HCT116 (cell line): ENCODE results near the gene EML2. TPM values are rescaled to one million over a fixed set of nuclear protein-coding genes. Genes with fewer than 3 reads are reported as not detected.

Source experiments
- ATAC-seq: fragments of 200-7000 bp; cut with Tn5 transposase; 2 replicates; pipeline ENCODE4 v1.9.1; 2020; ENCODE audit warnings: mild to moderate bottlenecking, moderate library complexity
- BruUV-seq: library from RNA; stranded (reverse); fragments of 400-500 nt; replicated peaks from 2 replicates; lab custom pipeline; 2021; lab: Mats Ljungman, UMichigan
- CTCF ChIA-PET: fragments of 300-600 bp; sonication (Branson Sonifier 250); formaldehyde crosslinking; loops from one replicate; lab custom pipeline; 2021; ENCODE audit warnings: antibody characterized with exemption; lab: Charles Lee
- POLR2A ChIA-PET: fragments of 300-600, 350-600 bp; sonication (Branson Sonifier 250); formaldehyde crosslinking; loops from one replicate; lab custom pipeline; 2021; ENCODE audit warnings: antibody characterized with exemption; lab: Charles Lee
- RAD21 ChIA-PET, 2 experiments: fragments of 300-600 bp; sonication (Branson Sonifier 250); formaldehyde crosslinking; loops; one replicate each; lab custom pipeline; 2023; ENCODE audit warnings: low total read pairs in 2 of 2; ENCODE audit not compliant: uncharacterized antibody in 2 of 2, unreplicated experiment in 2 of 2, low non-redundant PET in 1 of 2; lab: Charles Lee
- DNase-seq: peaks from one replicate; pipeline ENCODE4 v3.0.0-alpha.2; 2010; ENCODE audit warnings: low read depth, low spot score
- H2AFZ ChIP-seq: fragments of 200-600 bp; shearing (Covaris generic), sonication (generic); 2 replicates; pipeline ENCODE4 v1.6.1; 2017; ENCODE audit warnings: low read depth, mixed run types, mixed read lengths, antibody characterized with exemption, low read length; ENCODE audit not compliant: poor library complexity, severe bottlenecking
- H3K27ac ChIP-seq: 2 replicates; pipeline ENCODE4 v1.5.1; 2012; ENCODE audit warnings: low read depth, low read length
- H3K27me3 ChIP-seq: fragments of 200-600 bp; sonication (generic); 2 replicates; pipeline ENCODE4 v1.6.1; 2016; ENCODE audit warnings: mixed run types, low read length, mixed read lengths; ENCODE audit not compliant: insufficient read depth
- H3K36me3 ChIP-seq, 2 experiments: fragments of 200-500 bp in 1 of 2; fragments of 200-600 bp in 1 of 2; sonication (Bioruptor generic) in 1 of 2; sonication (generic) in 1 of 2; 2 replicates each; pipeline versions ENCODE4 v1.5.1 to v1.6.1; 2014 to 2016; ENCODE audit warnings: low read length in 2 of 2, inconsistent platforms in 1 of 2, mixed read lengths in 1 of 2, mixed run types in 1 of 2; ENCODE audit not compliant: insufficient read depth in 2 of 2, control insufficient read depth in 1 of 2
- H3K4me1 ChIP-seq, 2 experiments: fragments of 200-600 bp in 1 of 2; sonication (generic) in 1 of 2; 2 replicates each; pipeline versions ENCODE4 v1.5.1 to v1.6.1; 2012 to 2017; ENCODE audit warnings: low read length in 2 of 2, inconsistent platforms in 1 of 2, mild to moderate bottlenecking in 1 of 2, mixed read lengths in 1 of 2, mixed run types in 1 of 2, moderate library complexity in 1 of 2; ENCODE audit not compliant: insufficient read depth in 2 of 2, control insufficient read depth in 1 of 2
- H3K4me2 ChIP-seq: fragments of 200-600 bp; sonication (generic); 2 replicates; pipeline ENCODE4 v1.6.1; 2017; ENCODE audit warnings: mixed run types, low read length, mixed read lengths
- H3K4me3 ChIP-seq, 2 experiments: fragments of 200-600 bp in 1 of 2; sonication (generic) in 1 of 2; replicated peaks in 1 of 2; 2 replicates each; pipeline ENCODE4 v1.5.1; 2011 to 2016; ENCODE audit warnings: low read length in 2 of 2, control low read depth in 1 of 2, low read depth in 1 of 2, mild to moderate bottlenecking in 1 of 2, mixed read lengths in 1 of 2, mixed run types in 1 of 2
- H3K79me2 ChIP-seq: fragments of 200-600 bp; sonication (generic); 2 replicates; pipeline ENCODE4 v1.6.1; 2017; ENCODE audit warnings: mild to moderate bottlenecking, mixed run types, low read length, moderate library complexity, mixed read lengths; ENCODE audit not compliant: insufficient read depth
- H3K9ac ChIP-seq: fragments of 200-600 bp; sonication (generic); 2 replicates; pipeline ENCODE4 v1.6.1; 2016; ENCODE audit warnings: low read length, mixed read lengths
- H3K9me2 ChIP-seq: fragments of 200-600 bp; sonication (generic), shearing (Covaris generic); 2 replicates; pipeline ENCODE4 v1.6.1; 2017; ENCODE audit warnings: mixed run types, mild to moderate bottlenecking, moderate library complexity; ENCODE audit not compliant: insufficient read depth
- H3K9me3 ChIP-seq, 2 experiments: fragments of 200-500 bp in 1 of 2; fragments of 200-600 bp in 1 of 2; sonication (Bioruptor generic) in 1 of 2; sonication (generic) in 1 of 2; 2 replicates each; pipeline ENCODE4 v1.6.1; 2014 to 2017; ENCODE audit warnings: low read length in 2 of 2, mixed read lengths in 2 of 2, inconsistent platforms in 1 of 2, low read depth in 1 of 2, mild to moderate bottlenecking in 1 of 2, mixed run types in 1 of 2, moderate library complexity in 1 of 2; ENCODE audit not compliant: control insufficient read depth in 1 of 2, insufficient read depth in 1 of 2
- H4K20me1 ChIP-seq: fragments of 200-600 bp; sonication (generic), shearing (Covaris generic); 2 replicates; pipeline ENCODE4 v1.6.1; 2017; ENCODE audit warnings: mixed run types, mild to moderate bottlenecking, moderate library complexity; ENCODE audit not compliant: insufficient read depth
- EZH2phosphoT487 ChIP-seq: fragments of 200-600 bp; IDR thresholded peaks from 2 replicates; pipeline ENCODE4 v1.6.1; 2018; ENCODE audit warnings: antibody characterized with exemption, borderline replicate concordance
- POLR2AphosphoS5 ChIP-seq: IDR thresholded peaks from 2 replicates; pipeline ENCODE4 v1.6.1; 2011; ENCODE audit warnings: mild to moderate bottlenecking, low read depth, low read length, moderate library complexity
- RAD21 ChIP-seq: IDR thresholded peaks from 2 replicates; pipeline ENCODE4 v1.6.1; 2012; ENCODE audit warnings: low read depth, mild to moderate bottlenecking
- SP1 ChIP-seq: IDR thresholded peaks from 2 replicates; pipeline ENCODE4 v1.6.1; 2012; ENCODE audit warnings: low read depth
- TCF7L2 ChIP-seq: IDR thresholded peaks from 2 replicates; pipeline ENCODE4 v1.7.0; 2011; ENCODE audit warnings: borderline replicate concordance, inconsistent platforms; ENCODE audit not compliant: insufficient read depth, insufficient read length; ENCODE audit errors: extremely low read depth
- YY1 ChIP-seq: IDR thresholded peaks from 2 replicates; pipeline ENCODE4 v1.6.1; 2011; ENCODE audit warnings: low read length, low read depth, moderate library complexity, mild to moderate bottlenecking; ENCODE audit not compliant: insufficient replicate concordance; ENCODE audit errors: extremely low read depth
- intact Hi-C: fragments of 100-400 bp; cut with micrococcal nuclease; formaldehyde crosslinking; loops from 2 replicates; pipeline ENCODE4 v1.10.0; 2022
- total RNA-seq: library from RNA; stranded (reverse); gene quantifications from one replicate; pipeline ENCODE4 v1.2.1, GENCODE V29; 2021; ENCODE audit not compliant: unreplicated experiment
- TF ChIP-seq, protein P1 (sequence below): IDR thresholded peaks from 2 replicates; pipeline ENCODE4 v1.6.1; 2012; ENCODE audit warnings: low read depth
- TF ChIP-seq, protein P2 (sequence below), 3 experiments: fragments of 200-600 bp in 1 of 3; sonication (generic) in 1 of 3; IDR thresholded peaks in 2 of 3; conservative IDR thresholded peaks in 1 of 3; 2 replicates each; pipeline ENCODE4 v1.5.1; 2012 to 2017; ENCODE audit warnings: low read depth in 2 of 3, low read length in 2 of 3, antibody characterized with exemption in 1 of 3, borderline replicate concordance in 1 of 3, control low read depth in 1 of 3, mild to moderate bottlenecking in 1 of 3, mixed read lengths in 1 of 3, mixed run types in 1 of 3, moderate library complexity in 1 of 3; ENCODE audit not compliant: insufficient read depth in 1 of 3

The EML2 gene
- total RNA-seq, 1 experiment from 2014 or later: 131 TPM

DNA sequence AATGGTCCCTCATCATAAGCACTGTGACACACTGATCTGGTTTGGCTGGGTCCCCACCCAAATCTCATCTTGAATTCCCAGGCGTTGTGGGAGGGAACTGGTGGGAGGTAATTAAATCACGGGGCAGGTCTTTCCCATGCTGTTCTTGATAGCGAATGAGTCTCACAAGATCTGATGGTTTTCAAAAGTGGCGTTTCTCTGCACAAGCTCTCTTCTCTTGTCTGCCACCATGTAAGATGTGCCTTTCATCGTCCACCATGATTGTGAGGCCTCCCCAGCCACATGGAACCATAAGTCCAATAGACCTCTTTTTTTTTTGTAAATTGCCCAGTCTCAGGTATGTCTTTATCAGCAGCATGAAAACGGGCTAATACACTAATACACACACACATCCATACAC, 30.2 kb downstream of the EML2 start (continued):
- no peak for TF ChIP-seq EZH2phosphoT487
- TF ChIP-seq, all 23 proteins: peak for 0

DNA sequence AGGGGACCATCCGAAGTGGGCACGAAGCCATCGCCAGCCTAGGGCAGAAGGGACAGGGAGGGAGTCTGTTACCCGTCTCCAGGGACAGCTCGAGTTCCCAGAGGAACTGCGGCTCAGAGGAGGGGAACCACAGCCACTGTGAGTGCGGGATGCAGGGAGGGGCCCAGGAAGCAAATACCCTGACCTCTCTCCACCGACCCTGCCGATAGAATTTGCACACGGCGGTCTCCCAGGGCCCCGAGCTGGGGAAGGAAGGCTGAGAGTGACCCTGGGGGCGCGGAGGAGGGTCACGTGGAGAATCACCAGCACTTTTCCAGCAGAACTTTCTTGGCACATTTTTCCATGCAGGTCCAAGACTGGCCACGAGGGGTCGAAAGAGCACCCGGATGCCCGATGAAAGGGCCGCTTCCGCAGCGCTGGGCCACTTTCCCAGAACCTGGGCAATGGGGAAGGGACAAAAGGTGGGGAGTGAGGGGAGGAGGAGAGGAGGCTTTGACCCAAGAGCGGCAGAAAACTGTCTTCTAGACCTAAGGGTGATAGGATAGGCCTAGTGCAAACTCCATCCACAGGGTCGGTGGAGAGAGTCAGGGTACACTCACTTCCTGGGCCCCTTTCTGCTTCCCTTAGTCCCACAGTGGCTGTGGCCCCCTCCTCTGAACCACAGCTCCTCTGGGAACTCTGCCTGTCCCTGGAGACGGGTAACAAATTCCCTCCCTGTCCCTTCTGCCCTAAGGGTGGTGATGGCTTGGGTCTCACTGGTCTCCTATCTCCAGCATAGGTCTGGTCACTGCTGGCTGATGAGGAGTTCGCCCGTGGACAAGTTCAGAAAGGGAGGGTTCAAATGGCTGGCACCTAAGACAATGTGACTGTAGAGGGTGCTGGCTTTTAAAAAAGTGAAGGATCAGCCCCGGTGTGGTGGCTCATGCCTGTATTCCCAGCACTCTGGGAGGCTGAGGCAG, 31.8 kb downstream of the EML2 start:
- DNase-seq (no peak), ATAC-seq (peak; percentile 80)
- peak overlapping the region; percentile 72 for H3K27ac ChIP-seq
- peaks cover 12 to 13% of the 10 kb centered on the region in 2 experiments for H3K4me1 ChIP-seq
- no peaks in the 10 kb centered on the region for H3K9me3 ChIP-seq
- H3K79me2 ChIP-seq: no peaks in the 10 kb centered on the region
- ChIA-PET RAD21 (interaction anchor here in 1 of 2 experiments (1.0 kb wide), 1 partner anchor 35 kb away, joined by 4 read pairs; no protein-coding TSS in a partner anchor), CTCF (interaction anchor here (1.0 to 1.6 kb wide), 3 partner anchors 16 to 63 kb away, joined by 3 to 10 read pairs (median 3); no protein-coding TSS in a partner anchor), POLR2A (interaction anchor here (1.0 kb wide), 1 partner anchor 34 kb away, joined by 5 read pairs; no protein-coding TSS in a partner anchor)
- intact Hi-C loops: loop anchor here (5.0 kb wide), 1 partner anchor 35 kb away; no protein-coding TSS in a partner anchor
- H3K4me3 ChIP-seq: peak overlapping the region in 1 of 2 experiments; percentile 17; a peak in 1 of 4 replicates
- peak overlapping the region; percentile 63 for H3K4me2 ChIP-seq
- BruUV-seq: no TSS peak
- TF ChIP-seq RAD21 (peak; percentile 84), SP1 (no peak), TCF7L2 (peak; percentile 96), YY1 (peak; percentile 43), POLR2AphosphoS5 (peak; percentile 48; the same call in 1 of the 2 replicates)
- TF ChIP-seq, protein P1, sequence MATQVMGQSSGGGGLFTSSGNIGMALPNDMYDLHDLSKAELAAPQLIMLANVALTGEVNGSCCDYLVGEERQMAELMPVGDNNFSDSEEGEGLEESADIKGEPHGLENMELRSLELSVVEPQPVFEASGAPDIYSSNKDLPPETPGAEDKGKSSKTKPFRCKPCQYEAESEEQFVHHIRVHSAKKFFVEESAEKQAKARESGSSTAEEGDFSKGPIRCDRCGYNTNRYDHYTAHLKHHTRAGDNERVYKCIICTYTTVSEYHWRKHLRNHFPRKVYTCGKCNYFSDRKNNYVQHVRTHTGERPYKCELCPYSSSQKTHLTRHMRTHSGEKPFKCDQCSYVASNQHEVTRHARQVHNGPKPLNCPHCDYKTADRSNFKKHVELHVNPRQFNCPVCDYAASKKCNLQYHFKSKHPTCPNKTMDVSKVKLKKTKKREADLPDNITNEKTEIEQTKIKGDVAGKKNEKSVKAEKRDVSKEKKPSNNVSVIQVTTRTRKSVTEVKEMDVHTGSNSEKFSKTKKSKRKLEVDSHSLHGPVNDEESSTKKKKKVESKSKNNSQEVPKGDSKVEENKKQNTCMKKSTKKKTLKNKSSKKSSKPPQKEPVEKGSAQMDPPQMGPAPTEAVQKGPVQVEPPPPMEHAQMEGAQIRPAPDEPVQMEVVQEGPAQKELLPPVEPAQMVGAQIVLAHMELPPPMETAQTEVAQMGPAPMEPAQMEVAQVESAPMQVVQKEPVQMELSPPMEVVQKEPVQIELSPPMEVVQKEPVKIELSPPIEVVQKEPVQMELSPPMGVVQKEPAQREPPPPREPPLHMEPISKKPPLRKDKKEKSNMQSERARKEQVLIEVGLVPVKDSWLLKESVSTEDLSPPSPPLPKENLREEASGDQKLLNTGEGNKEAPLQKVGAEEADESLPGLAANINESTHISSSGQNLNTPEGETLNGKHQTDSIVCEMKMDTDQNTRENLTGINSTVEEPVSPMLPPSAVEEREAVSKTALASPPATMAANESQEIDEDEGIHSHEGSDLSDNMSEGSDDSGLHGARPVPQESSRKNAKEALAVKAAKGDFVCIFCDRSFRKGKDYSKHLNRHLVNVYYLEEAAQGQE: no peak
- TF ChIP-seq, protein P2, sequence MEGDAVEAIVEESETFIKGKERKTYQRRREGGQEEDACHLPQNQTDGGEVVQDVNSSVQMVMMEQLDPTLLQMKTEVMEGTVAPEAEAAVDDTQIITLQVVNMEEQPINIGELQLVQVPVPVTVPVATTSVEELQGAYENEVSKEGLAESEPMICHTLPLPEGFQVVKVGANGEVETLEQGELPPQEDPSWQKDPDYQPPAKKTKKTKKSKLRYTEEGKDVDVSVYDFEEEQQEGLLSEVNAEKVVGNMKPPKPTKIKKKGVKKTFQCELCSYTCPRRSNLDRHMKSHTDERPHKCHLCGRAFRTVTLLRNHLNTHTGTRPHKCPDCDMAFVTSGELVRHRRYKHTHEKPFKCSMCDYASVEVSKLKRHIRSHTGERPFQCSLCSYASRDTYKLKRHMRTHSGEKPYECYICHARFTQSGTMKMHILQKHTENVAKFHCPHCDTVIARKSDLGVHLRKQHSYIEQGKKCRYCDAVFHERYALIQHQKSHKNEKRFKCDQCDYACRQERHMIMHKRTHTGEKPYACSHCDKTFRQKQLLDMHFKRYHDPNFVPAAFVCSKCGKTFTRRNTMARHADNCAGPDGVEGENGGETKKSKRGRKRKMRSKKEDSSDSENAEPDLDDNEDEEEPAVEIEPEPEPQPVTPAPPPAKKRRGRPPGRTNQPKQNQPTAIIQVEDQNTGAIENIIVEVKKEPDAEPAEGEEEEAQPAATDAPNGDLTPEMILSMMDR (IDR thresholded peaks at IDR 0.05 in 2 of 3, conservative IDR thresholded peaks at IDR 0.05 in 1 of 3; ENCODE audit: borderline replicate concordance in 1 of 3, insufficient read depth in 1 of 3, low read depth in 2 of 3, low read length in 2 of 3): peak; percentile 78 to 93 (median 82)
- no peak overlapping the region for H2AFZ ChIP-seq
- no peaks in the 10 kb centered on the region for H3K9me2 ChIP-seq
- H3K9ac ChIP-seq: peak overlapping the region; percentile 50
- peaks cover 0 to 6% of the 10 kb centered on the region in 2 experiments; a peak in 2 of 4 replicates for H3K36me3 ChIP-seq
- H4K20me1 ChIP-seq: no peaks in the 10 kb centered on the region
- no peaks in the 10 kb centered on the region for H3K27me3 ChIP-seq
